Loucy (cell line): ENCODE data around the gene PEX14.

ENCODE experiments used
- CTCF ChIP-seq: fragments of 200-600 bp; sonication (generic); conservative IDR thresholded peaks from 2 replicates; pipeline ENCODE4 v1.5.1; 2014; ENCODE audit warnings: mild to moderate bottlenecking, antibody characterized with exemption, low read length
- EZH2phosphoT487 ChIP-seq: fragments of 200-600 bp; IDR thresholded peaks from 2 replicates; pipeline ENCODE4 v1.6.1; 2018; ENCODE audit warnings: antibody characterized with exemption, mild to moderate bottlenecking, moderate library complexity, borderline replicate concordance

- TF ChIP-seq CTCF (no peak), EZH2phosphoT487 (no peak)
These were observed 31.9 kb downstream of the PEX14 start for GRCh38 chr1:10506677-10507047.
